HG03439 (cell line): Measurements from ENCODE around the gene MGAT4C.

ENCODE experiments used
- ATAC-seq: cut with Tn5 transposase; IDR thresholded peaks from one replicate; pipeline ENCODE4 v1.9.1; 2021; ENCODE audit warnings: mild to moderate bottlenecking, moderate library complexity; ENCODE audit not compliant: unreplicated experiment

MGAT4C gene

GRCh38 chr12:85993746-85994145 lies 262.4 kb downstream of the MGAT4C start:
- no peak for ATAC-seq

GRCh38 chr12:85985996-85986395 lies 270.2 kb downstream of the MGAT4C start:
- ATAC-seq, result no peak

GRCh38 chr12:85983601-85984000 lies 272.6 kb downstream of the MGAT4C start:
- ATAC-seq, result no peak

DNA sequence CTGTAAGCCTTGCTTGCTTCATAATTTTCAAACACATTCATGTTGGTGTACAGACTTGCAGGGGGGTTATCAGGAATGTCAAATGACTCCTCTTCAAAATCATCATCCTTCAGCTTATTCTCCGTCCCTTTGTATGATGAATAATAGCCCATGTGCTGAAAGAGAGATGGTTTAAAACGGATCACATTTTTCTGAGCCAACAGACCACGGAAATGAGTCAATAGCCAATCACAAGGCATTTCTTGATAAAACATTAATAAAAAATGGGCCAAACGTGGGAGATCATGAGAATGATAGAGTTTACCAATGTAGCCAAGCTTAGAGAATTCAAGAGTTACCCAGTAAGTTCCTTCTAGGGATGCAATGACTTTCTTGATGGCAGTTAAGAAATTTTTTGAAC lies 276.6 kb downstream of the MGAT4C start:
- no peak for ATAC-seq

- no peak for ATAC-seq
Measured at GRCh38 chr12:85975716-85976115, 280.5 kb downstream of the MGAT4C start.

DNA sequence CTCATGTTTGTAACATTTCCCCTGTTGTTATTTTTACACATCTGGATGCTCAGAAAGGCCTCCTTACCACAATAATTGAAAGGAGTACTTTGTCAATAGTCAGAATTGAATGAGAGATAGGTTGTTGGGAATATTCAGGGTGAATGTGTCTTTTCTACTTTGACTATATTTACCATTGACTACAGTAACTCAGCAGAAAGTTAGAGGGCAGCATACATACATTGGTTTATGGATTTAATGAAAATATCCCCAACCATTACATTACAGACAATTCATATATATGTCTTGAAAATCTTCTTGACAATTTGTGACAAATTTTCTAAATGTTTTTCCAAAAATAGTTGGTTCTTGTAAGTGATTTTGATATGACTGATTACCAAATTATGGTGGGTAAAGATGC lies 284.4 kb downstream of the MGAT4C start:
- no peak for ATAC-seq

- no peak for ATAC-seq
Measured at GRCh38 chr12:85968606-85969005, 287.6 kb downstream of the MGAT4C start.

DNA sequence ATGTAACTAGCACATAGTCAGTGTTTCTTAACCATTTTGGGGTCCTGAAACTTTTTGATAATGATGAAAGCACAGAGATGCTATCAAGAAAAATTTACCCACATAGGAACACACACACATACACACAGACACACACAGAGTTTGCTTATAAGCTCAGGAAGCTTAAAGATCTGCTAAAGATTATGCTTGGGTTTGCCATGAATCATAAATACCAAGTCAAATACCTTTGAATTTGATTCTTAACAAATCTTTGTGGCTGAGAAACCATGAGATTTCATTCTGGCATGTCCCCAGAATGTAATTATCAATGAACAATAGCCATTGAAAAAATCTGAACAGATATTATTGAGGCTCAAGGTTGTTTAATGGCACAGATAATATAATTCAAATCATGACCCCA lies 292.9 kb downstream of the MGAT4C start:
- no peak for ATAC-seq

DNA sequence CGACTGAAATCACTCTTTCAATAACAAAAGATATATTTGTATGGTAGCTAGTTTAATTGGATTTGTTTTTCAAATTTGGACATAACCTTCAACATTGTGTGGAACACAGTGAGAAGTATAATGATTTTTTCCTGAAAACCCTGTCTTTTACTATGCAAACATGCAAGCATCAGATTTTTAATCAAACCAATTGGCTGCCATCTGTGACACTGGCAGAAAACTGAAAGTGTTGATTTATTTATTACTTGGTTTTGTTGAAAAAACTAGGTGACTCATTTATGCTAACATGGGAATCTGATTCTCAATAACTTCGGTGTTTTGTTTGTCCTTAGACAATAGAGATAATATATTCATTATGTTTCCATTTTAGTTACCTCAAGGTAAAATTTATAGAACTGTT lies 300.1 kb downstream of the MGAT4C start:
- ATAC-seq, result no peak

GRCh38 chr12:85955127-85955526 lies 301.1 kb downstream of the MGAT4C start:
- no peak for ATAC-seq

- ATAC-seq, result no peak
Measured at GRCh38 chr12:85951823-85952222, 304.4 kb downstream of the MGAT4C start.

GRCh38 chr12:85949253-85949652 lies 306.9 kb downstream of the MGAT4C start:
- no peak for ATAC-seq

DNA sequence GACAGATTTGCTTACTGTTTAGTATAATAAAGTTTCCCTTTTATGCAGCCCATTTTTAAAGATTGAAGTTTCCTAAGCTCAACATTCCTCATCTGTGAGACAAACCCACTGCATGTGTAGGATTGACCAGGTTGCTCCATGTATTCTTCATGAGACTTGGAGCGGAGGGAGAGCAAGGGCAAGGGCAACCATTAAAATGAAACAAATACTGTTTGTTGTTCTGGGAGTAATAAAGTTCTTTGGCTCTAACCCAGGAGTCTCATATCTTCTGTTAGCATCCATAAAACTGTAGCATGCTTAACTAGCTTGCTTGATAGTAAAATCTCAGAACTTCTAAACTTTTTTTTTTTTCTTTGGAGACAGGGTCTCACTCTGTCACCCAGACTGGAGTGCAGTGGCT lies 307.9 kb downstream of the MGAT4C start:
- no peak for ATAC-seq

- no peak for ATAC-seq
Measured at GRCh38 chr12:85947286-85947685, 308.9 kb downstream of the MGAT4C start.

DNA sequence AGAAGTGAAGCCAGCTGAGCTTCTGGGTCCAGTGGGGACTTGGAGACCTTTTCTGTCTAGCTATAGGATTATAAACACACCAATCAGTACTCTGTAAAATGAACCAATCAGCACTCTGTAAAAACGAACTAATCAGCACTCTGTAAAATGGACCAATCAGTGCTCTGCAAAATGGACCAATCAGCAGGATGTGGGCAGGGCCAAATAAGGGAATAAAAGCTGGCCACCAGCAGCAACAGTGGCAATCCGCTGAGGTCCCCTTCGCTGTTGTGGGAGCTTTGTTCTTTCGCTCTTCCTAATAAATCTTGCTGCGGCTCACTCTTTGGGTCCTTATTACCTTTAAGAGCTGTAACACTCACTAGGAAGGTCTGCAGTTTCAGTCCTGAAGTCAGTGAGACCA lies 309.8 kb downstream of the MGAT4C start:
- ATAC-seq, result no peak

DNA sequence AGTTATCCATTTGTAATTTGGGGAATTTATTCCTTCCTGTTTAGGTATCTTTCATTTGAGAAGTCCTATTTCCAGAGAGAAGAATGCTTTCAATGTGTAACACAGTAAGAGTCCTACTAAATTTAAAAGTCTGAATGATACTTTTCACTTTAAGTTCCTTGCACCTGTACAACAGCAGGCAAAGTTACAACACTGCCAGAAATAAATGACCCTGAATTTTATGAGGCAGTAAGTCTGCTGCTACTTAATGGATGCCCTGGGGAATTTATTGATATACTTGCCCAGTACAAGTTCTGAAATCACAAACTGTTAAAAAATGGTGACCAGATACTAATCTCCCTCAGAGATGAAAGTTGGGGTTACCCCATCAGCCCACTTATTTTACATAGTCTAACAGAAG lies 329.0 kb downstream of the MGAT4C start:
- no peak for ATAC-seq

- no peak for ATAC-seq
Measured at GRCh38 chr12:85923767-85924331, 332.3 kb downstream of the MGAT4C start.

DNA sequence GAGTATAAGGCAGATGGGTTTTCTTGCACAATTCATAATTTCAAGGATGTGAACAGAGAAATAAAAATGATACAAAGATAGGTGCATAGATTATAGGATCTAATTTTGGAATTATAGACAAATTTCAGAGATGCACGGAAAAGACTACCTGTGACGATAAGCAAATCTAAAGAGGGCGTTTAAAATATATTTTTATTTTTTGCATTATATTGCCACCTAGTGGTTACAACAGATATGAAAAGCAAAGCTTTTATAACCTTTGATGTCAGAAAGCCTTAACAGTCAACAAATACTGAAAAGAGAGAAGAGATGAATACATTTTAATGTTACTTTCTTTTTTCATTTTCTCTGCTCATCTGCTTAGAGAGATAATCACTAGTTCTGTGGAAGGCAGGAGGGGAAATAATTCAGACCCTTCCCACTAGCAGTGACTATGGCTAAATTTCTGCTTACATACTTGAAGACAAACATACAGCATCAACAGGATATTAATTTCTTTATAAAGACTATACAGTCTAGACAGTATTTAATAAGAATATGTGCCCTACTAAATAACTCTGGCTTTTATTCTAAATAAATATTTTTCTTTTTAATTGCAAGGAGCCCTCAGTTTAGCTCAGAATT lies 335.8 kb downstream of the MGAT4C start:
- no peak for ATAC-seq
